Measurements from ENCODE around the gene CEP128.

The CEP128 gene

GRCh38 chr14:80504781-80505180, 436.8 kb downstream of the CEP128 start:
- Histone ChIP-seq H3K27ac (ENCODE audit: low read length) (no peak overlapping the region), H3K36me3 (ENCODE audit: control insufficient read depth in 1 of 2, insufficient read depth in 2 of 2, low read length in 2 of 2) (no peaks in the 10 kb centered on the region), H3K9me3 (ENCODE audit: control insufficient read depth in 1 of 2, low read length in 2 of 2) (no peaks in the 10 kb centered on the region), H3K4me3 (ENCODE audit: low read depth in 1 of 2, low read length in 2 of 2) (no peak overlapping the region), H3K4me1 (ENCODE audit: control insufficient read depth in 1 of 2, insufficient read depth in 2 of 2, low read length in 2 of 2) (no peaks in the 10 kb centered on the region), H3K27me3 (ENCODE audit: low read depth, low read length) (no peaks in the 10 kb centered on the region)

GRCh38 chr14:80498533-80498932, 443.0 kb downstream of the CEP128 start:
- no peak overlapping the region for H3K27ac ChIP-seq (ENCODE audit: low read length)
- no peaks in the 10 kb centered on the region for H3K36me3 ChIP-seq (ENCODE audit: control insufficient read depth in 1 of 2, insufficient read depth in 2 of 2, low read length in 2 of 2)
- no peak overlapping the region for H3K4me3 ChIP-seq (ENCODE audit: low read depth in 1 of 2, low read length in 2 of 2)
- H3K4me1 ChIP-seq (ENCODE audit: control insufficient read depth in 1 of 2, insufficient read depth in 2 of 2, low read length in 2 of 2) = no peaks in the 10 kb centered on the region
- no peaks in the 10 kb centered on the region for H3K27me3 ChIP-seq (ENCODE audit: low read depth, low read length)
- H3K9me3 ChIP-seq (ENCODE audit: control insufficient read depth in 1 of 2, low read length in 2 of 2) = no peaks in the 10 kb centered on the region

GRCh38 chr14:80496090-80496489, 445.4 kb downstream of the CEP128 start:
- Histone ChIP-seq H3K4me3 (ENCODE audit: low read depth in 1 of 2, low read length in 2 of 2) (no peak overlapping the region), H3K27me3 (ENCODE audit: low read depth, low read length) (no peaks in the 10 kb centered on the region), H3K9me3 (ENCODE audit: control insufficient read depth in 1 of 2, low read length in 2 of 2) (no peaks in the 10 kb centered on the region), H3K36me3 (ENCODE audit: control insufficient read depth in 1 of 2, insufficient read depth in 2 of 2, low read length in 2 of 2) (no peaks in the 10 kb centered on the region), H3K27ac (ENCODE audit: low read length) (no peak overlapping the region), H3K4me1 (ENCODE audit: control insufficient read depth in 1 of 2, insufficient read depth in 2 of 2, low read length in 2 of 2) (peaks cover 0 to 2% of the 10 kb centered on the region in 2 donors)

GRCh38 chr14:80494769-80495168, 446.8 kb downstream of the CEP128 start:
- no peak overlapping the region for H3K27ac ChIP-seq (ENCODE audit: low read length)
- H3K36me3 ChIP-seq (ENCODE audit: control insufficient read depth in 1 of 2, insufficient read depth in 2 of 2, low read length in 2 of 2) = no peaks in the 10 kb centered on the region

GRCh38 chr14:80493620-80494019, 447.9 kb downstream of the CEP128 start:
- no peaks in the 10 kb centered on the region for H3K9me3 ChIP-seq (ENCODE audit: control insufficient read depth in 1 of 2, low read length in 2 of 2)
- H3K27ac ChIP-seq (ENCODE audit: low read length) = no peak overlapping the region
- H3K27me3 ChIP-seq (ENCODE audit: low read depth, low read length) = no peaks in the 10 kb centered on the region
- H3K4me1 ChIP-seq (ENCODE audit: control insufficient read depth in 1 of 2, insufficient read depth in 2 of 2, low read length in 2 of 2) = peaks cover 0 to 4% of the 10 kb centered on the region in 2 donors
- no peaks in the 10 kb centered on the region for H3K36me3 ChIP-seq (ENCODE audit: control insufficient read depth in 1 of 2, insufficient read depth in 2 of 2, low read length in 2 of 2)
- no peak overlapping the region for H3K4me3 ChIP-seq (ENCODE audit: low read depth in 1 of 2, low read length in 2 of 2)

More at GRCh38 chr14:80494769-80495168, 446.8 kb downstream of the CEP128 start:
- Histone ChIP-seq H3K9me3 (ENCODE audit: control insufficient read depth in 1 of 2, low read length in 2 of 2) (no peaks in the 10 kb centered on the region), H3K4me3 (ENCODE audit: low read depth in 1 of 2, low read length in 2 of 2) (no peak overlapping the region), H3K27me3 (ENCODE audit: low read depth, low read length) (no peaks in the 10 kb centered on the region), H3K4me1 (ENCODE audit: control insufficient read depth in 1 of 2, insufficient read depth in 2 of 2, low read length in 2 of 2) (peaks cover 0 to 4% of the 10 kb centered on the region in 2 donors)

GRCh38 chr14:80491650-80492049, 449.9 kb downstream of the CEP128 start:
- Histone ChIP-seq H3K27ac (ENCODE audit: low read length) (no peak overlapping the region), H3K4me1 (ENCODE audit: control insufficient read depth in 1 of 2, insufficient read depth in 2 of 2, low read length in 2 of 2) (peaks cover 0 to 4% of the 10 kb centered on the region in 2 donors)

GRCh38 chr14:80491131-80491530, 450.4 kb downstream of the CEP128 start:
- Histone ChIP-seq H3K4me3 (ENCODE audit: low read depth in 1 of 2, low read length in 2 of 2) (no peak overlapping the region), H3K36me3 (ENCODE audit: control insufficient read depth in 1 of 2, insufficient read depth in 2 of 2, low read length in 2 of 2) (no peaks in the 10 kb centered on the region), H3K9me3 (ENCODE audit: control insufficient read depth in 1 of 2, low read length in 2 of 2) (no peaks in the 10 kb centered on the region), H3K27me3 (ENCODE audit: low read depth, low read length) (no peaks in the 10 kb centered on the region), H3K27ac (ENCODE audit: low read length) (no peak overlapping the region), H3K4me1 (ENCODE audit: control insufficient read depth in 1 of 2, insufficient read depth in 2 of 2, low read length in 2 of 2) (peaks cover 0 to 4% of the 10 kb centered on the region in 2 donors)

More at GRCh38 chr14:80491650-80492049, 449.9 kb downstream of the CEP128 start:
- Histone ChIP-seq H3K9me3 (ENCODE audit: control insufficient read depth in 1 of 2, low read length in 2 of 2) (no peaks in the 10 kb centered on the region), H3K36me3 (ENCODE audit: control insufficient read depth in 1 of 2, insufficient read depth in 2 of 2, low read length in 2 of 2) (no peaks in the 10 kb centered on the region), H3K4me3 (ENCODE audit: low read depth in 1 of 2, low read length in 2 of 2) (no peak overlapping the region), H3K27me3 (ENCODE audit: low read depth, low read length) (no peaks in the 10 kb centered on the region)

GRCh38 chr14:80489513-80489912, 452.0 kb downstream of the CEP128 start:
- Histone ChIP-seq H3K27me3 (ENCODE audit: low read depth, low read length) (no peaks in the 10 kb centered on the region), H3K27ac (ENCODE audit: low read length) (no peak overlapping the region), H3K4me1 (ENCODE audit: control insufficient read depth in 1 of 2, insufficient read depth in 2 of 2, low read length in 2 of 2) (peaks cover 0 to 4% of the 10 kb centered on the region in 2 donors), H3K9me3 (ENCODE audit: control insufficient read depth in 1 of 2, low read length in 2 of 2) (no peaks in the 10 kb centered on the region), H3K36me3 (ENCODE audit: control insufficient read depth in 1 of 2, insufficient read depth in 2 of 2, low read length in 2 of 2) (no peaks in the 10 kb centered on the region), H3K4me3 (ENCODE audit: low read depth in 1 of 2, low read length in 2 of 2) (no peak overlapping the region)

GRCh38 chr14:80485764-80486163, 455.8 kb downstream of the CEP128 start:
- H3K4me3 ChIP-seq (ENCODE audit: low read depth in 1 of 2, low read length in 2 of 2) = no peak overlapping the region
- H3K27me3 ChIP-seq (ENCODE audit: low read depth, low read length) = no peaks in the 10 kb centered on the region
- H3K36me3 ChIP-seq (ENCODE audit: control insufficient read depth in 1 of 2, insufficient read depth in 2 of 2, low read length in 2 of 2) = no peaks in the 10 kb centered on the region
- no peaks in the 10 kb centered on the region for H3K4me1 ChIP-seq (ENCODE audit: control insufficient read depth in 1 of 2, insufficient read depth in 2 of 2, low read length in 2 of 2)
- no peaks in the 10 kb centered on the region for H3K9me3 ChIP-seq (ENCODE audit: control insufficient read depth in 1 of 2, low read length in 2 of 2)
- H3K27ac ChIP-seq (ENCODE audit: low read length) = no peak overlapping the region

GRCh38 chr14:80483331-80483730, 458.2 kb downstream of the CEP128 start:
- no peak overlapping the region for H3K4me3 ChIP-seq (ENCODE audit: low read depth in 1 of 2, low read length in 2 of 2)
- no peaks in the 10 kb centered on the region for H3K36me3 ChIP-seq (ENCODE audit: control insufficient read depth in 1 of 2, insufficient read depth in 2 of 2, low read length in 2 of 2)

GRCh38 chr14:80477388-80478160, 464.0 kb downstream of the CEP128 start:
- no peaks in the 10 kb centered on the region for H3K9me3 ChIP-seq (ENCODE audit: control insufficient read depth in 1 of 2, low read length in 2 of 2)
- no peaks in the 10 kb centered on the region for H3K27me3 ChIP-seq (ENCODE audit: low read depth, low read length)
- no peak overlapping the region for H3K27ac ChIP-seq (ENCODE audit: low read length)
- no peaks in the 10 kb centered on the region for H3K36me3 ChIP-seq (ENCODE audit: control insufficient read depth in 1 of 2, insufficient read depth in 2 of 2, low read length in 2 of 2)
- no peaks in the 10 kb centered on the region for H3K4me1 ChIP-seq (ENCODE audit: control insufficient read depth in 1 of 2, insufficient read depth in 2 of 2, low read length in 2 of 2)
- H3K4me3 ChIP-seq (ENCODE audit: low read depth in 1 of 2, low read length in 2 of 2) = no peak overlapping the region

More at GRCh38 chr14:80483331-80483730, 458.2 kb downstream of the CEP128 start:
- Histone ChIP-seq H3K9me3 (ENCODE audit: control insufficient read depth in 1 of 2, low read length in 2 of 2) (no peaks in the 10 kb centered on the region), H3K4me1 (ENCODE audit: control insufficient read depth in 1 of 2, insufficient read depth in 2 of 2, low read length in 2 of 2) (no peaks in the 10 kb centered on the region), H3K27ac (ENCODE audit: low read length) (no peak overlapping the region), H3K27me3 (ENCODE audit: low read depth, low read length) (no peaks in the 10 kb centered on the region)

- H3K4me3 ChIP-seq (ENCODE audit: low read depth in 1 of 2, low read length in 2 of 2) = no peak overlapping the region
- no peaks in the 10 kb centered on the region for H3K27me3 ChIP-seq (ENCODE audit: low read depth, low read length)
- H3K4me1 ChIP-seq (ENCODE audit: control insufficient read depth in 1 of 2, insufficient read depth in 2 of 2, low read length in 2 of 2) = no peaks in the 10 kb centered on the region
- no peaks in the 10 kb centered on the region for H3K36me3 ChIP-seq (ENCODE audit: control insufficient read depth in 1 of 2, insufficient read depth in 2 of 2, low read length in 2 of 2)
- no peaks in the 10 kb centered on the region for H3K9me3 ChIP-seq (ENCODE audit: control insufficient read depth in 1 of 2, low read length in 2 of 2)
- H3K27ac ChIP-seq (ENCODE audit: low read length) = no peak overlapping the region
Observed at GRCh38 chr14:80475074-80475473, 466.5 kb downstream of the CEP128 start.

Measured in muscle layer of duodenum (tissue), 2 donors.